Measurements from ENCODE around the gene VAMP7.

VAMP7 gene

DNA sequence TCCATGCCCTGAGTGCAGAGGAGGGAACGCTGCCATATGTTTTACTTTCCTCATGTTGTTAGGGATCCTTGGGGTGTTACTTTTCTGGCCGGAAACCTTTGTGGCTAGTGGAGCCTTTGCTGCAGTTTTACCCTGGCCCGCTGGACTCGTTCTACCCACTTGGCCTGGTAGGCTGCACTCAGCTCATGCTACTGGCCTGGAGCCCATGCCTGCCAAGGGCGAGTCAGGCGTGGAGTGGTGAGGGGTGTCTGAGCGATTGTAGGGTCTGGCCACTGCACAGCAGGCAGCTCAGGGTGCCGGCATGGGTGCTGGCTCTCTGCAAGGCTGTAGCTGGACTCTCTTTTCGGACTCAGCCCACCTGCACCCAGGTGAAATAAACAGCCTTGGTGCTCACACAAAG lies 75.0 kb downstream of the VAMP7 start:
- ATAC-seq: no peak
- TF ChIP-seq RARB (CRISPR knock-in tag; IDR thresholded peaks at IDR 0.05): no peak
- TF ChIP-seq ESRRG (CRISPR knock-in tag; IDR thresholded peaks at IDR 0.05): no peak
- TF ChIP-seq ZFP3 (CRISPR knock-in tag; IDR thresholded peaks at IDR 0.05): no peak
- TF ChIP-seq, protein P1, sequence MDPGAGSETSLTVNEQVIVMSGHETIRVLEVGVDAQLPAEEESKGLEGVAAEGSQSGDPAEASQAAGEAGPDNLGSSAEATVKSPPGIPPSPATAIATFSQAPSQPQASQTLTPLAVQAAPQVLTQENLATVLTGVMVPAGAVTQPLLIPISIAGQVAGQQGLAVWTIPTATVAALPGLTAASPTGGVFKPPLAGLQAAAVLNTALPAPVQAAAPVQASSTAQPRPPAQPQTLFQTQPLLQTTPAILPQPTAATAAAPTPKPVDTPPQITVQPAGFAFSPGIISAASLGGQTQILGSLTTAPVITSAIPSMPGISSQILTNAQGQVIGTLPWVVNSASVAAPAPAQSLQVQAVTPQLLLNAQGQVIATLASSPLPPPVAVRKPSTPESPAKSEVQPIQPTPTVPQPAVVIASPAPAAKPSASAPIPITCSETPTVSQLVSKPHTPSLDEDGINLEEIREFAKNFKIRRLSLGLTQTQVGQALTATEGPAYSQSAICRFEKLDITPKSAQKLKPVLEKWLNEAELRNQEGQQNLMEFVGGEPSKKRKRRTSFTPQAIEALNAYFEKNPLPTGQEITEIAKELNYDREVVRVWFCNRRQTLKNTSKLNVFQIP (CRISPR knock-in tag; IDR thresholded peaks at IDR 0.05; ENCODE audit: borderline replicate concordance, low read depth): no peak
- TF ChIP-seq, protein P2, sequence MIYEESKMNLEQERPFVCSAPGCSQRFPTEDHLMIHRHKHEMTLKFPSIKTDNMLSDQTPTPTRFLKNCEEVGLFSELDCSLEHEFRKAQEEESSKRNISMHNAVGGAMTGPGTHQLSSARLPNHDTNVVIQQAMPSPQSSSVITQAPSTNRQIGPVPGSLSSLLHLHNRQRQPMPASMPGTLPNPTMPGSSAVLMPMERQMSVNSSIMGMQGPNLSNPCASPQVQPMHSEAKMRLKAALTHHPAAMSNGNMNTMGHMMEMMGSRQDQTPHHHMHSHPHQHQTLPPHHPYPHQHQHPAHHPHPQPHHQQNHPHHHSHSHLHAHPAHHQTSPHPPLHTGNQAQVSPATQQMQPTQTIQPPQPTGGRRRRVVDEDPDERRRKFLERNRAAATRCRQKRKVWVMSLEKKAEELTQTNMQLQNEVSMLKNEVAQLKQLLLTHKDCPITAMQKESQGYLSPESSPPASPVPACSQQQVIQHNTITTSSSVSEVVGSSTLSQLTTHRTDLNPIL (CRISPR knock-in tag; IDR thresholded peaks at IDR 0.05; ENCODE audit: low read depth): no peak
- TF ChIP-seq SNAI2 (CRISPR knock-in tag; IDR thresholded peaks at IDR 0.05): no peak
- no peak for TF ChIP-seq TCF4 (CRISPR knock-in tag; IDR thresholded peaks at IDR 0.05; ENCODE audit: borderline replicate concordance)
- TF ChIP-seq, protein P3, sequence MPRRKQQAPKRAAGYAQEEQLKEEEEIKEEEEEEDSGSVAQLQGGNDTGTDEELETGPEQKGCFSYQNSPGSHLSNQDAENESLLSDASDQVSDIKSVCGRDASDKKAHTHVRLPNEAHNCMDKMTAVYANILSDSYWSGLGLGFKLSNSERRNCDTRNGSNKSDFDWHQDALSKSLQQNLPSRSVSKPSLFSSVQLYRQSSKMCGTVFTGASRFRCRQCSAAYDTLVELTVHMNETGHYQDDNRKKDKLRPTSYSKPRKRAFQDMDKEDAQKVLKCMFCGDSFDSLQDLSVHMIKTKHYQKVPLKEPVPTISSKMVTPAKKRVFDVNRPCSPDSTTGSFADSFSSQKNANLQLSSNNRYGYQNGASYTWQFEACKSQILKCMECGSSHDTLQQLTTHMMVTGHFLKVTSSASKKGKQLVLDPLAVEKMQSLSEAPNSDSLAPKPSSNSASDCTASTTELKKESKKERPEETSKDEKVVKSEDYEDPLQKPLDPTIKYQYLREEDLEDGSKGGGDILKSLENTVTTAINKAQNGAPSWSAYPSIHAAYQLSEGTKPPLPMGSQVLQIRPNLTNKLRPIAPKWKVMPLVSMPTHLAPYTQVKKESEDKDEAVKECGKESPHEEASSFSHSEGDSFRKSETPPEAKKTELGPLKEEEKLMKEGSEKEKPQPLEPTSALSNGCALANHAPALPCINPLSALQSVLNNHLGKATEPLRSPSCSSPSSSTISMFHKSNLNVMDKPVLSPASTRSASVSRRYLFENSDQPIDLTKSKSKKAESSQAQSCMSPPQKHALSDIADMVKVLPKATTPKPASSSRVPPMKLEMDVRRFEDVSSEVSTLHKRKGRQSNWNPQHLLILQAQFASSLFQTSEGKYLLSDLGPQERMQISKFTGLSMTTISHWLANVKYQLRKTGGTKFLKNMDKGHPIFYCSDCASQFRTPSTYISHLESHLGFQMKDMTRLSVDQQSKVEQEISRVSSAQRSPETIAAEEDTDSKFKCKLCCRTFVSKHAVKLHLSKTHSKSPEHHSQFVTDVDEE (CRISPR knock-in tag; IDR thresholded peaks at IDR 0.05): no peak
- TF ChIP-seq ARNTL (CRISPR knock-in tag; IDR thresholded peaks at IDR 0.05; ENCODE audit: borderline replicate concordance, low read depth): no peak
- no peak for TF ChIP-seq BACH2 (CRISPR knock-in tag; IDR thresholded peaks at IDR 0.05; ENCODE audit: borderline replicate concordance)
- no peak for TF ChIP-seq ZC3H10 (CRISPR knock-in tag; IDR thresholded peaks at IDR 0.05)
- no peak for TF ChIP-seq ZNF565 (CRISPR knock-in tag; conservative IDR thresholded peaks at IDR 0.05; ENCODE audit: low read depth)
- TF ChIP-seq CSDC2 (CRISPR knock-in tag; IDR thresholded peaks at IDR 0.05): no peak

DNA sequence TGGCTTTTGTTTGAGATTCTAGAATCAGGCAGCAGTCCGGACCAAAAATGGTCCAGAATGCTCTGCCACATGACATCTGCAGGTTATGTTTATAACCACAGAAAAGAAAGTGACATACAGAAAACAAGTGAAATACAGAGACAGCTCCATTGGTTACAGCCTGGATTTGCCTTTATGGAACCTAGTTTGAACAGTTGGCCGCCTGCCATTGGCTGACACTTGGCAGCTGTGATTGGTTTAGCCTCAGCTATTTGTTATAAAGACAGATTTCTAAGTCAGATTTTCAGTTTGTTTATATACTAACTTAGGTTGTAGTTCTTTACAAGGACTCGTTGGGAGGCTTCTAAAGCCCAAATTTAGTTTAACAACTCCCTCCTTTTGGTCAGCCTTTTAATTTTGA lies 75.5 kb downstream of the VAMP7 start:
- TF ChIP-seq ZNF8 (CRISPR knock-in tag; IDR thresholded peaks at IDR 0.05) (no peak), ESRRG (CRISPR knock-in tag; IDR thresholded peaks at IDR 0.05) (no peak), GLIS3 (CRISPR knock-in tag; IDR thresholded peaks at IDR 0.05) (no peak), BACH2 (CRISPR knock-in tag; IDR thresholded peaks at IDR 0.05; ENCODE audit: borderline replicate concordance) (no peak), RARB (CRISPR knock-in tag; IDR thresholded peaks at IDR 0.05) (no peak), TCF4 (CRISPR knock-in tag; IDR thresholded peaks at IDR 0.05; ENCODE audit: borderline replicate concordance) (no peak), ZFP30 (CRISPR knock-in tag; IDR thresholded peaks at IDR 0.05) (no peak), PPARA (CRISPR knock-in tag; IDR thresholded peaks at IDR 0.05; ENCODE audit: borderline replicate concordance) (no peak), CSDC2 (CRISPR knock-in tag; IDR thresholded peaks at IDR 0.05) (no peak), ARNTL (CRISPR knock-in tag; IDR thresholded peaks at IDR 0.05; ENCODE audit: borderline replicate concordance, low read depth) (no peak), SNAI2 (CRISPR knock-in tag; IDR thresholded peaks at IDR 0.05) (no peak), ISL1 (CRISPR knock-in tag; IDR thresholded peaks at IDR 0.05) (no peak), ZNF70 (CRISPR knock-in tag; IDR thresholded peaks at IDR 0.05) (no peak), ZNF565 (CRISPR knock-in tag; conservative IDR thresholded peaks at IDR 0.05; ENCODE audit: low read depth) (no peak)
- TF ChIP-seq, protein P3 (CRISPR knock-in tag; IDR thresholded peaks at IDR 0.05): no peak
- TF ChIP-seq, protein P4, sequence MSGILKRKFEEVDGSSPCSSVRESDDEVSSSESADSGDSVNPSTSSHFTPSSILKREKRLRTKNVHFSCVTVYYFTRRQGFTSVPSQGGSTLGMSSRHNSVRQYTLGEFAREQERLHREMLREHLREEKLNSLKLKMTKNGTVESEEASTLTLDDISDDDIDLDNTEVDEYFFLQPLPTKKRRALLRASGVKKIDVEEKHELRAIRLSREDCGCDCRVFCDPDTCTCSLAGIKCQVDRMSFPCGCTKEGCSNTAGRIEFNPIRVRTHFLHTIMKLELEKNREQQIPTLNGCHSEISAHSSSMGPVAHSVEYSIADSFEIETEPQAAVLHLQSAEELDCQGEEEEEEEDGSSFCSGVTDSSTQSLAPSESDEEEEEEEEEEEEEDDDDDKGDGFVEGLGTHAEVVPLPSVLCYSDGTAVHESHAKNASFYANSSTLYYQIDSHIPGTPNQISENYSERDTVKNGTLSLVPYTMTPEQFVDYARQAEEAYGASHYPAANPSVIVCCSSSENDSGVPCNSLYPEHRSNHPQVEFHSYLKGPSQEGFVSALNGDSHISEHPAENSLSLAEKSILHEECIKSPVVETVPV (CRISPR knock-in tag; IDR thresholded peaks at IDR 0.05): no peak
- TF ChIP-seq, protein P5, sequence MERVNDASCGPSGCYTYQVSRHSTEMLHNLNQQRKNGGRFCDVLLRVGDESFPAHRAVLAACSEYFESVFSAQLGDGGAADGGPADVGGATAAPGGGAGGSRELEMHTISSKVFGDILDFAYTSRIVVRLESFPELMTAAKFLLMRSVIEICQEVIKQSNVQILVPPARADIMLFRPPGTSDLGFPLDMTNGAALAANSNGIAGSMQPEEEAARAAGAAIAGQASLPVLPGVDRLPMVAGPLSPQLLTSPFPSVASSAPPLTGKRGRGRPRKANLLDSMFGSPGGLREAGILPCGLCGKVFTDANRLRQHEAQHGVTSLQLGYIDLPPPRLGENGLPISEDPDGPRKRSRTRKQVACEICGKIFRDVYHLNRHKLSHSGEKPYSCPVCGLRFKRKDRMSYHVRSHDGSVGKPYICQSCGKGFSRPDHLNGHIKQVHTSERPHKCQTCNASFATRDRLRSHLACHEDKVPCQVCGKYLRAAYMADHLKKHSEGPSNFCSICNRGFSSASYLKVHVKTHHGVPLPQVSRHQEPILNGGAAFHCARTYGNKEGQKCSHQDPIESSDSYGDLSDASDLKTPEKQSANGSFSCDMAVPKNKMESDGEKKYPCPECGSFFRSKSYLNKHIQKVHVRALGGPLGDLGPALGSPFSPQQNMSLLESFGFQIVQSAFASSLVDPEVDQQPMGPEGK (CRISPR knock-in tag; IDR thresholded peaks at IDR 0.05; ENCODE audit: borderline replicate concordance): no peak
- TF ChIP-seq, protein P2 (CRISPR knock-in tag; IDR thresholded peaks at IDR 0.05; ENCODE audit: low read depth): no peak
- ATAC-seq: no peak

All from SK-N-SH treated with all-trans-retinoic acid at 6 μM for 48 hours (cell line).